Suppressor macrophage treated with lipopolysaccharide for 1 hour (primary cell): ENCODE data around the gene PTEN.
A peak's percentile ranks its signal among the peaks of the same experiment; 100 is the strongest.
"Not testable (repeated sequence)": the region's sequence is repeated elsewhere in the genome, so short reads cannot be mapped to it uniquely, and the experiment has no call there.

Experiments
- DNase-seq, 3 donors: peaks; one replicate each; pipeline ENCODE4 v3.0.0-alpha.2; 2020 to 2022

Gene PTEN

DNA sequence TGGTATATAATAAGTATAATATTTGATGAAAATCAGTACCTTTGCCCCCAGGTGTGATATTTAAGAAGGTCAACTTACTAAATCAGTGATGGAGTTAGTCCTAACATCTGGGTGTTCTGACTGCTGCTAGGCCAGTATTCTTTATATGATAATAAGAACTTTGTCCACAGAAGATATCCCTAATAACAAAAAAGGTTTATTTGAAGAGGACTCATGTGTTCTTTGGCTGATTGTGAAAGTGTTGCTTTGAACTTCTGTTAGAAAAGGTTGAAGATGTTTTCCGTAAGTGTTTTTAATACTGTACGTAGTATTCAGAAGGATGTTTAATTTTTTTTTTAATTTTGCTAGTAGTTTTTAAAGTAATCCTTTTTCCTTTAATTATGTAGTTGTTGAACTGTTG lies 10.2 kb downstream of the PTEN start:
- DNase-seq: no peak

DNA sequence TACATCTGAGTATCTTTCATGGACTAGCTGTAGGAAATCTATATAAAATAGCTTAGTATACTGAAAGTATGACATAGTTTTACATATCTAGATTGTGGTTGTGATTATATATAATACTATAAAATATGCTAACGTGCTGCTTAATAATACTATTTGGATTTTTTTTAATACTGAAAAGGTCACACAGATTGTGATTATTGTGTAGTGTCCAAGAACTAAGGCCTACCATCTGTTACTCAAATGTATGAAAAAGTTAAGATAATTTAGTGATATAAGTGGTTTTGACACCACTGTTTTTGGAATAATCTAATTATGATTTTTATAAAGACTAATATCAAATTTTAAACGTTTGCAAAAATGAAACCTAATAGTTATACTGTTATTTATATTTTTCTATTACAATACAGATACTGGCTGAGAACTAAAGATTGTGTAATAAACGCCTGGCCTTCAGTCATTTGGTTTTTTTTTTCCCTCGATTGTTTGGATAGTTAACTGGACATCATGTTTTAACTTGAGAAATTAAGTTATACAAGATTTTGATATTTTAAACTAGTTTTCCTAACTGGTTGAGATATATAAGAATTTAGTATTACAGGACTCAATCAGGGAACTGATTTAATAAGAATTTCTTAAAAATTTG lies 12.6 kb downstream of the PTEN start:
- no peak for DNase-seq

DNA sequence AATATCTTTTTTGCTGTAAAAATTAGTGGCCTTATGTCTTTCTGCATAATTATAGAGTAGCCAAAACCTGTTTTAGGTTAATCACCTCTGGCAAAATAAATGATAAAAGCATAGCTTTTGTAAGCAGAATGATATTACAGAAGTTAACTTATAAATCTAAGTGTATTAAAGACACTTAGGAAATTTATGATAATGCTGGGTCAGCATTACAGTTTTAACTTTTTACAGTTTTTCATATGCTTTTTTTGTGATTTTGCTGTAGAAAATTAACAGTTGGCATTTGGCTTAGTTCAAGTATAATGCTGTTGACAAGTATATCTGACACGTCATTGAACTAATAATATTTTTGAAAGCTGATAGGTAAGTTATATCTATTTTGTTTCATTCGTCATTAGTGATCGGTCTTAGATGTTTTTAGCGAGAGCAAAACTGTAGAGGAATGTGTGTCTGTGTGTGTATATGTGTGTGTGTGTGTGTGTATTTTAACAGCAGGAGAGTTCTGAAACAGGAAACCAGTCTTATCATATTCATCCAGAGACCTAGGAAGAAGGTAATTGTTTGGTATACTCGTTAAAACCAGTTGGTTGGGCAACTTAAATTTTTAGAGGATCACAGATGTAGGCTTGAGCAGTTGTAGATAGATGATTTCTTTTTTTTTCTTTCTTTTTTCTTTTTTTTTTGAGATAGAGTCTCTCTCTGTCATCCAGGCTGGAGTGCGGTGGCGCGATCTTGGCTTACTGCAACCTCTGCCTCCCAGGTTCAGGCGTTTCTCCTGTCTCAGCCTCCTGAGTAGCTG lies 15.4 kb downstream of the PTEN start:
- no peak for DNase-seq

DNA sequence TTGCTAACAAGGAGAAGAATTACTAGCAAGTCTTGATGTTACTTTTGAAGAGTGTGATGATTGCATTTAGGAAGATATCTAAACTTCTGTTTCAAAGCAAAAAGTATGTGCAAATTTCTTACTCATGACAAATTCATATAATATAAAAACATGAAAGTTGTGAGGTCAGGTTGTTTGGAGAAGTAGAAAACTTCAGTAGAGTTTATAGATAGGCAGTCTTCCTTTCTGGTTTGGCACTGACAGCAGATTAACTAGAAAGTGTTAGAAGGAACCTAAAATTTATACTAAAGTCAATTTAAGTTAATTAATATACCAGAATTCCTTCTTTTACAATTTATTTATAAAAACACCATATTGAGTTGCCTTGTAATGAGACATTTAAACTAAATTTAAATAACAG lies 16.9 kb downstream of the PTEN start:
- DNase-seq: no peak

DNA sequence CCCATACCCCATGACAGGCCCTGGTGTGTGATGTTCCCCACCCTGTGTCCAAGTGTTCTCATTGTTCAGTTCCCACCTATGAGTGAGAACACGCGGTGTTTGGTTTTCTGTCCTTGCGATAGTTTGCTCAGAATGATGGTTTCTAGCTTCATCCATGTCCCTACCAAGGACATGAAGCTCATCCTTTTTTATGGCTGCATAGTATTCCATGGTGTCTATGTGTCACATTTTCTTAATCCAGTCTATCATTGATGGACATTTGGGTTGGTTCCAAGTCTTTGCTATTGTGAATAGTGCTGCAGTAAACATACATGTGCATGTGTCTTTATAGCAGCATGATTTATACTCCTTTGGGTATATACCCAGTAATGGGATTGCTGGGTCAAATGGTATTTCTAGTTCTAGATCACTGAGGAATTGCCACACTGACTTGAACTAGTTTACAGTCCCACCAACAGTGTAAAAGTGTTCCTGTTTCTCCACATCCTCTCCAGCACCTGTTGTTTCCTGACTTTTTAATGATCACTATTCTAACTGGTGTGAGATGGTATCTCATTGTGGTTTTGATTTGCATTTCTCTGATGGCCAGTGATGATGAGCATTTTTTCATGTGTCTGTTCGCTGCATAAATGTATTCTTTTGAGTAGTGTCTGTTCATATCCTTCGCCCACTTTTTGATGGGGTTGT lies 18.1 kb downstream of the PTEN start:
- not testable (repeated sequence) for DNase-seq

DNA sequence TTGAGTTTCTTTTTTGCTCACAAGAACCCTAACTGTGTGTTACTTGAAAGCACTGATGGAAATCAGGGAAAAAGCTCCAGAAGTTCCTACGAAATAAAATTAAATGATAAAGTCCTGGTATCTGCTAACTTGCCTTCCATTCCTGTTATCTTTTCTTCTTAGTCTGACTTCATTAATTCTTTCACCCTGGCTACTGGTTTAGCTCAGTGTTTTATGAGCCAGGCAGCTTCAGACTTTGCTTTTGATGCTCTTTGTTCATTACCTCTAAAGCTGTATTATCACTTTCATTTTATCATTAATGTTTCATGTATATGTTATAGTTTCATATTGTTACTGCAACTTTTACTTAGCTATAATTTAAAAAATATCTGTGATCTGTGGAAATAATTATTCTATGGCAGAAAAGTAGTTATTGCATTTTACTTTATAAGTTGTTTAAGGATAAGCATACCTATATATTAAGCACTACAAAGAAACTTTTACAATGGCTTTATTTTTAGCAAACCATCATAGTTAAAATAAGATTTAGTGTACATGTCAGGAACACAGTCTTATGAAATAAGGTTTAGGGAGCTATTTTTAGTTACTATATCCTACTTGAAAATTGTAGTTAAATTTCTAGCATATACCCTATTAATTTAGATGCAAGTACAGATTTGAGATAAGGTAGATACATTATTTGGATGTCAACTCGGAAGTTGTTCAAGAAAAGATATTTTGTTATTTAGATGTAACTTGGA lies 19.3 kb downstream of the PTEN start:
- DNase-seq: no peak

DNA sequence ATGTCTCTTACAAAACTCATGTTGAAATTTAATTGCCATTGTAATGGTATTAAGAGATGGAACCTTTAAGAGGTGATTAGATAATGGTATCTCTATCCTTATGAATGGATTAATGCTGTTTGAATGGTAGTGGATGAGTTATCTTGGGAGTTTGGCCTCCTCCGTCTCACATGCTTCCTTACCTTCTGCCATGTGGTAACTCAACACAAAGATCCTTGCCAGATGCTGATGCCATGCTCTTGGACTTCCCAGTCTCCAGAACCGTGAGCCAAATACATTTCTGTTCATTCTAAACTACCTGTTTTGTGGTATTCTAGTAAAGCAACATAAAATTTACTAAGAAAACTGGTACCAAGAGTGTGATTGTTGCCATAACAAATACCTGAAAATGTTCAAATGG lies 23.2 kb downstream of the PTEN start:
- DNase-seq: no peak

DNA sequence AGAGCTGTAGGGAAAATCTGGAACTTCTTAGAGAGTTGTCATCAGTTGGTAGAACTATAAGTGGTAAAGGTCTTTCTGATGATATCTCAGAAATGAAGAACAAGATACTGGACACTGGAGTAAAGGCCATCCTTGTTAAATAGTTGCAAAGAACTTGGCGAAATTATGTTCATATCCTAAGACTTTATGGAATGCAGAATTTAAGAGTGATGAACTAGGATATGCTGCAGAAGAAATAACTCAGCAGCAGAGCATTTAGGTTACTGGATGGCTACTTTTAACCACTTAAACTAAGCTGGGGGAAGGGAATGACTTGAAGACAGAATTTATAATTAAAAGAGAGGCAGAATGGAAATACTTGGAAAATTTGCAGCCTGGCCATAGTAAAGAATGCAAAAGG lies 23.7 kb downstream of the PTEN start:
- no peak for DNase-seq

DNA sequence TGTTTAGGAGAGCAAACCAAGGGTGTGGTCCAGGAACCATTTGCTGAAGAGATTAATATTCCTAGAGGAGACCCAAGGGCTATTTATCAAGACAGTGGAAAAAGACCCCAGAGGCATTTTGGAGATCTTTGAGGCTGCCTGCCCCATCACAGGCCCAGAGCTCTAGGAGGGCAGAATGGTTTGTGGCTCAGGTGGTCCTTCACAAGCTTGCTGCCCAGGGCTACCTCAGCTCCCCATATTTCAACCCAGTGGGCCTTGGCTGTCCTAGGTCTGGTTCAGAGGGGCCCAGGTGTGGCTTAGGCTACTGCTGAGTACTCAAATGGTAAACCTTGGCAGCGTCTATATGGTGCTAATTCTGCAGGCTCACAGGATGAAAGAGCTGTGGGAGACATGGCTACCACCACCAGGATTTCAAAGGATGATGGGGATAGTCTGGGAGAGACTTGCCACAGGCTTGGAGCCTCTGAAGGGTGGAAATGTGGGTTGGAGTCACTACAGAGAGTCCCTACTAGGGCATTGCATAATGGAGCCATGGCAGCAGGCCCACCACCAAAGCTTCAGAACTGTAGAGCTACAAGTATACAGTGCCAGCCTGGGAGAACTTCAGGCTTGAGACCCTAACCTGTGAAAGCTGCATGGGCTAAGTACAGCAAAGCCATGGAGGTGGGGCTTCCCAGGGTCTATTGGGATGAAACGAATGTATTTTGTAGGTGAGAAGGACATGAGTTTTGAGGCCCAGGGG lies 24.3 kb downstream of the PTEN start:
- no peak for DNase-seq

DNA sequence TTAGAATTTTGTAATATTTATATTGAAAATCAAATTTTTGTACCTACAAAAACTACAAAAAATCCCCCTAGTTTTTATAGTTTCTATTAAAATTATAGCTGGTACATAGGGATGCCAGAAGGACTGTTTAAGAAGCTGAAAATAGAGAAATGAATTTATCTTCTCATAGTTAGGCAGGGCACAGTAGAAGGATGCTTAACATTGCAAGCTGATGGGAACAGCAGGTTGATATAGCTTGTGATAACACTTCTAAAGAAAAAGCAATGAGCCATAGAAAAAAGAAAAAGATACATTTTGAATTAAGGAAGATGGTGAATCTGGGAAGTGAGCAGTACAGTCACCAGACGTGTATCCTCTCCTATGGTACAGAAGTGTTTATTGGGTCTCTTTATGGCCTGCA lies 32.0 kb downstream of the PTEN start:
- DNase-seq: no peak

DNA sequence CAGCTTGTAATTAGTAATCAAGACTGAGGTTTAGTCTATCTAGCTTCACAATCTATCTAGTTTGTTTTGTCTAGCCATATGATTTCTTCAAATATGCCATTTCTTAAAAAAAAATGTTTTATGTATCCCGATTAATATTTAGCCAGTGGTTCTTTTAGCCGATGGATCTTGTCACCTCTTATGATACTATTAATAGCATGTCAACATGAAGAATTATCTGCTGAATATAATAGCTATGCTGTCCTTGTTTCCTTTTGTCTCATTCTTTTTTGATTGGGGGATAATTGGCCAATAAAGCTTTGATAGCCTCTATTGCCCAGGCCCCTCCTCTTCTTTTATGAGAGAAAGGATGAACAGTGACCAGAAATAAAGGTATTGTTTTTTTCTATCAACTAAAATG lies 32.8 kb downstream of the PTEN start:
- DNase-seq: no peak

DNA sequence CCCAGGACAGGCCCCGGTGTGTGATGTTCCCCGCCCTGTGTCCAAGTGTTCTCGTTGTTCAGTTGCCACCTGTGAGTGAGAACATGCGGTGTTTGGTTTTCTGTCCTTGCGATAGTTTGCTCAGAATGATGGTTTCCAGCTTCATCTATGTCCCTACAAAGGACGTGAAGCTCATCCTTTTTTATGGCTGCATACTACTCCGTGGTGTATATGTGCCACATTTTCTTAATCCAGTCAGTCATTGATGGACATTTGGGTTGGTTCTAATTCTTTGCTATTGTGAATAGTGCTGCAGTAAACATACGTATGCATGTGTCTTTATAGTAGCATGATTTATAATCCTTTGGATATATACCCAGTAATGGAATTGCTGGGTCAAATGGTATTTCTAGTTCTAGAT lies 34.5 kb downstream of the PTEN start:
- DNase-seq: not testable (repeated sequence)

DNA sequence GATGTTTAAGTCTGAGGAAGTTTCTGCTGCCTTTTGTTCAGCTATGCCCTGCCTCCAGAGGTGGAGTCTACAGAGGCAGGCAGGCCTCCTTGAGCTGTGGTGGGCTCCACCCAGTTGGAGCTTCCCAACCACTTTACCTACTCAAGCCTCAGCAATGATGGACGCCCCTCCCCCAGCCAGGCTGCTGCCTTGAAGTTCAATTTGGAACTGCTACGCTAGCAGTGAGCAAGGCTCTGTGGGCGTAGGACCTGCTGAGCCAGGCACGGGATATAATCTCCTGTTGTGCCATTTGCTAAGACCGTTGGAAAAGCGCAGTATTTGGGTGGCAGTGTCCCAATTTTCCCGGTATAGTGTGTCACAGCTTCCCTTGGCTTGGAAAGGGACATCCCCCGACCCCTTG lies 40.0 kb downstream of the PTEN start:
- DNase-seq: not testable (repeated sequence)

DNA sequence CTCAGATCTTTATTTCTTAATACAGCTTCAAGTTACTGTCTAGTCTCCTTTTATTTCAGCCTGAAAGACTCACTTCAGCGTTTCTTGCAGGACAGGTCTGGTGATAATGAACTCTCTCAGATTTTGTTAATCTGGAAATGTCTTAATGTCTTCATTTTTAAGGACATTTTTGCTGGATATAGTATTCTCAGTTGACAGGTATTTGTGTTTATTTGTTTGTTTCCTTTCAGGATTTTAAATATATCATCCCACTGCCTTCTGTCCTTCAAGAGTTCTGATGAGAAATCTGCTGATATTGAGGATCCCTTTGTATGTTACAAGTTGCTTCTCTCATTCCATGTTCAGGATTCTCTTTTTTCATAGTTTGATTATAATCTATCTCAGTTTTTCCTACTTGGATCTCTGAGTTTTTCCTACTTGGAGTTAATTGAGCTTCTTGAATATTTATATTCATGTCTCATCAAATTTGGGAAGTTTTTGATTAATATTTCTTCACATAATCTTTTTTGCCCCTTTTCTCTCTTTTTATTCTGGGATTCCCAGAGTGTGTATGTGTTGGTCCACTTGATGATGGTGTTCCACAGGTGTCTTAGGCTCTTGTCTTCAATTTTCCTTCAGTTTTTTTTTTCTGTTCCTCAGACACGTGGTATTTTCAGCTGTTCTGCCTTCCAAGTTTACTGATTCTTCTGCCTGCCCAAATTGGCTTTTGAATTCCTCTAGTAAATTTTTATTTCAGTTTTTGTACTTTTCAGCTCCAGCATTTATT lies 49.9 kb downstream of the PTEN start:
- DNase-seq: peak in 1 of 3 donors; percentile 17

DNA sequence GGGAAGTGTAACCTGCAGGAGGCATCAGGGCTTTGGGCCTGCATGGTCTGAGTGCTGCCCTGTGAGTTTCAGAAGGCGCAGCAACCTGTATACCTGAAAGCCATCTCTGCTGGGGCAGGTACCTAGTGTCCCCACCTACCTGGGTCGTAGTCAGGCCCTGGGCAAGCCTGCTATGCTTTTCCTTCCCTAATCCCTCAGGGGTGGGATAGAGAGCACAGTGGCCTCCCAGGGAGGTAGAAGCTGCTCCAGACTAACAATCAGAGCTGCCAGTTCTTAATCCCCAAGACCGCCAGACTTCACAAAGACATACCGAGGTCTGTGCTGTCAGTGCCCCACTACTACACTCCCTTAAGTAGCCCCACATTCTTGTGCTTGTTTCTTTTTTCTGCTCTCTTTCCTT lies 52.0 kb downstream of the PTEN start:
- DNase-seq: no peak

DNA sequence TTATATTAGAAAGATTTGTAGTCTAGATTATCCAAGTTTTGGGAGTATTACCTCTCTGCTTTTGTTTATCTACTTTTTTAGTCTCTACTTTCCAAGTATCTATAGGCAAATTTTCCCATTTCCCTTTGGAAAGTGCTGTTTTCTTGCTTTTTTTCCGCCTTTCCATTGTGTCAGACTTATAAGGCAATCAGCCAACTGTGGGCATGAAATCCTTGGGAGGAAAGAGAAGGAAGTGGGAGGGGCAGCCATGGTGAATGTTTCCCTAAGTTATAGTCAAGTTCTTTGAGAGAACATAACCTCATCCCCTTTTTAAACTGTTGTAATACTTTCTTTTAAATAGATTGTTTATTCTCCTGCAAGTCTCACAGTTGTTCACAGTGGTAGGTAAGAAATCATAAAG lies 52.6 kb downstream of the PTEN start:
- DNase-seq: peak; percentile 48 to 51 (median 48)

DNA sequence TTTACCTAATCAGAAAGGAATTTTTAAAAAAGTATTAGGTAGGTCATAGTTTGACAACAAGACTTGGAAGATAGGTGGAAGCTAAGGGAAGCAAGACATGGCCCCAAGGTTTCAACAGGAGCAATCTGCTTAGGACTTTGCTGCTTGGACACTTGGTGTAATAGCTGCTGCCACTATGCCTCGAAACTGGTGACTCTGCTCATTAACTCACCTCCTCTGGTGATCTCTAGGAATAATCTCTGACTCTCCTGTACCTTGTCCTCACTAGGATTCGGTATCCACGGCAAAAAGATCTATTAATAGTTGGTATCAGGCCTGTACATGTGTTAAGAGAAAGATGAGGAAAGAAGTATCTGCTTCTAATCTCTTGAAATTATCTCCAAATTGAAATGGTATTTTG lies 53.1 kb downstream of the PTEN start:
- DNase-seq: no peak

DNA sequence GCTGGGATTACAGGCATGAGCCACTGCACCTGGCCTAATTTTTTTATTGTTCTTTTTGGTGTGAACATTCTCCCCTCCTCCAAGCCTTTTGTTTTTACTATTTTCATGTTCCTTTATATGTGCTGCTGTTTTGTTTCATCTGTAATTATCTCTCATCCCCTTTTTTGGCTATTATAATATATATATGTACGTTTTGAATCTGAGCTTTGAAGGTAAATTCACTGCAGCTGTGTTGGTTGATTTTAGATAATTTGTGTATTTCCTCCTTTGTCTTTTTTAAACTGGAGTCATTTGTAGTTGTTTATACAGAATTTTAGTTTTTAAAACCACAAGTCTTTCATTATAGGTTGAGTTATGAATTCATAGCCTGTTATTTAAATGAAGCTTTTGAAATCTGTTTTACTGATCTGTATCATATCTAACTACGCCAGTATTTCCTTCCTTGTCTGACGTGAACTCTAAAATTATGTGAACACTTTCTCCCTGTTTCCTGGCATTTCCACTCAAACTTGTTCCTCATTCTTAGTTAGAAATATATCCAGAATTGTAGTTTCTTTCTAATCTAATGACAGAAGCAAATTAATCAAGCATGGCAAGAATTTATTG lies 54.9 kb downstream of the PTEN start:
- DNase-seq: peak; percentile 27 to 73 (median 52)

DNA sequence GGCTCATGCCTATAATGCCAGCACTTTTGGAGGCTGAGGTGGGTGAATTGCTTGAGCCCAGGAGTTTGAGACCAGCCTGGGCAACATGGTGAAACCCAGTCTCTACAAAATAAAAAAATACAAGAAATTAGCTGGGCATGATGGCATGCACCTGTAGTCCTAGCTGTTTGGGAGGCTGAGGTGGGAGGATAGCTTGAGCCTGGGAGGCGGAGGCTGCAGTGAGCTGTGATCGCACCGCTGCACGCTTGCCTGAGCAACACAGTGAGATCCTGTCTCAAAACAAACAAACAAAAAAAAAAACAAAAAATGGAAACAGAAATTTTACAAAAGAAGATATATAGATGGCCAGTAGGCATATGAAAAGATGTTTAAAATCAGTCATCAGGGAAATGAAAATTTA lies 57.1 kb downstream of the PTEN start:
- no peak for DNase-seq

DNA sequence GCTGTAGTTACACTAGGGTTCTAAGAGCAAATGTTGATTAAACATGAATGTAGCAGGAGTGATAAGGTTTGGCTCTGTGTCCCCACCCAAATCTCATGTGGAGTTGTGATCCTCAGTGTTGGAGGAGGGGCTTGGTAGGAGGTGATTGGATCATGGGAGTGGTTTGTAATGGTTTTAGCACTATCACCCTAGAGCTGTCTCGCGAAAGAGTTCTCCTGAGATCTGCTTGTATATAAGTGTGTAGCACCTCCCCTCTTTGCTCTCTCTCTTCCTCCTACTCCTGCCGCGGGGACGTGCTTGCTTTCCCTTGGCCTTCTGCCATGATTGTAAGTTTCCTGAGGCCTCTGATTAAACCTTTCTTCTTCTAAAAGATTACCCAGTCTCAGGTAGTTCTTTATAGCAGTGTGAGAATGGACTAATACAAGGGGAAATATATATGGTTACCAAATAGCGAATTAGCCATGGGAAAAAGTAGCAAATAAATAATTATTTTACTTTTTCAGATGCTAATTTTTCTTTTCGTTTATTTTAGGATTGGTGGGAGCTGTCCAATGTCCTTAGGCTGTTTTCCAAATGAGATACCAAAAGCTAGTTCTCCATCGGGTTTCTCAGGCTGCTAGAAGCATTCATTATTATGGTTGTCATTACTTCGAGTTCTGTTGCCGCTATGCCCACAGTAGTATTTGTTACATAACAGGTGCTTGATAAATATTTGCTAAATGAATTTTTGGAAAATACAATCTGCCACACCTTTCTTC lies 58.7 kb downstream of the PTEN start:
- no peak for DNase-seq

DNA sequence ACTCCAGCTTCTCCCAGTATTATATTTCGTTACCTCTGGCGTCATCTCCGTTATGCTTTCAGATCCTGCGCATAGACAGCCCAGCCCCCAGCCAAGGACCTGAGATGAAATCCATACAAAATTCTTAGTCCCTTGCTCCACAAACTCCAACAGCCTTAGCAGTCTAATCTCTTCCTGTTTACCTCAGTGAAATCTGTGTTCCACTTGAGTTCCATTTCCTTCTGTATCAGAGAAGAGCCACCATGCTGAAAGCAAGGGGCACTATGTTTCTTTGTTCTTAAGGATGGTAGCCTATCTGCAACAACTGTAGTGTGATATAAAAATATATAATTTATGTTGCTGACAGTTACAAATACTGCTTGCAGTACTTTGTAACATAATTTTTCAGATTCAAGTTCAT lies 59.8 kb downstream of the PTEN start:
- DNase-seq: no peak
